HepG2 (cell line): ENCODE measurements around the gene CDH11. TPM values are rescaled to one million over a fixed set of nuclear protein-coding genes. Genes with fewer than 3 reads are reported as not detected.

ENCODE experiments used
- ATAC-seq: fragments of 200-7000 bp; cut with Tn5 transposase; 3 replicates; pipeline ENCODE4 v1.9.1; 2020; ENCODE audit warnings: mild to moderate bottlenecking, moderate library complexity
- BruUV-seq: library from RNA; stranded (reverse); fragments of 400-500 nt; replicated peaks from 2 replicates; lab custom pipeline; 2021; lab: Mats Ljungman, UMichigan
- CTCF ChIA-PET: fragments of 300-600 bp; formaldehyde crosslinking; extraction: SDS; loops from one replicate; lab custom pipeline; 2021; ENCODE audit warnings: low total read pairs, inconsistent platforms, low intra/inter-chr PET ratio; lab: Yijun Ruan, JAX
- POLR2A ChIA-PET: fragments of 350-600 bp; sonication (Branson Sonifier 250); formaldehyde crosslinking; loops from one replicate; lab custom pipeline; 2020; ENCODE audit warnings: antibody characterized with exemption, inconsistent platforms; lab: Yijun Ruan, JAX
- DNase-seq: peaks from one replicate; pipeline ENCODE4 v3.0.0-alpha.2; 2015; ENCODE audit warnings: low spot score
- FAIRE-seq: peaks from 3 replicates; lab custom pipeline; 2011; peaks lifted over from hg19 to GRCh38; lab: Jason Lieb, UNC
- H2AFZ ChIP-seq: one replicate; pipeline ENCODE4 v1.6.1; 2011; ENCODE audit warnings: low read length, inconsistent platforms
- H3K27ac ChIP-seq: fragments of 300-600 bp; 3 replicates; pipeline ENCODE4 v1.8.0; 2011; ENCODE audit warnings: mixed run types, mild to moderate bottlenecking, mixed read lengths, low read length, inconsistent platforms; ENCODE audit not compliant: insufficient read depth; ENCODE audit errors: extremely low read length
- H3K27me3 ChIP-seq, 2 experiments: fragments of 200-600 bp in 1 of 2; 2 replicates in 1 of 2; 3 replicates in 1 of 2; pipeline versions ENCODE4 v1.6.0 to v1.8.0; 2011; ENCODE audit warnings: low read length in 2 of 2, mild to moderate bottlenecking in 2 of 2, moderate library complexity in 2 of 2, inconsistent platforms in 1 of 2; ENCODE audit not compliant: insufficient read depth in 2 of 2, control insufficient read depth in 1 of 2
- H3K36me3 ChIP-seq, 2 experiments: fragments of 200-600 bp in 1 of 2; replicated peaks in 1 of 2; 2 replicates in 1 of 2; 3 replicates in 1 of 2; pipeline versions ENCODE4 v1.5.1 to v1.8.0; 2011; ENCODE audit warnings: low read length in 2 of 2, inconsistent platforms in 1 of 2; ENCODE audit not compliant: insufficient read depth in 2 of 2, control insufficient read depth in 1 of 2
- H3K4me1 ChIP-seq: 2 replicates; pipeline ENCODE4 v1.5.1; 2012; ENCODE audit warnings: low read length, inconsistent platforms; ENCODE audit not compliant: insufficient read depth
- H3K4me2 ChIP-seq: 2 replicates; pipeline ENCODE4 v1.6.0; 2011; ENCODE audit warnings: low read depth, low read length, inconsistent platforms
- H3K4me3 ChIP-seq, 3 experiments: fragments of 200-600 bp in 1 of 3; sonication (generic), shearing (Covaris generic) in 1 of 3; replicated peaks in 1 of 3; 2 replicates each; pipeline ENCODE4 v1.5.1; 2011 to 2016; ENCODE audit warnings: low read length in 3 of 3, inconsistent platforms in 2 of 3, low read depth in 2 of 3, mild to moderate bottlenecking in 2 of 3, control low read depth in 1 of 3, mixed read lengths in 1 of 3; ENCODE audit not compliant: insufficient read depth in 1 of 3
- H3K79me2 ChIP-seq: one replicate; pipeline ENCODE4 v1.6.1; 2011; ENCODE audit warnings: low read length, inconsistent platforms; ENCODE audit not compliant: insufficient read depth
- H3K9ac ChIP-seq: 2 replicates; pipeline ENCODE4 v1.6.0; 2011; ENCODE audit warnings: mild to moderate bottlenecking, low read depth, low read length, inconsistent platforms; ENCODE audit not compliant: insufficient read depth
- H3K9me3 ChIP-seq: 2 replicates; pipeline ENCODE4 v1.5.1; 2012; ENCODE audit warnings: mild to moderate bottlenecking, low read length
- H4K20me1 ChIP-seq: 2 replicates; pipeline ENCODE4 v1.6.0; 2011; ENCODE audit warnings: inconsistent platforms, mild to moderate bottlenecking, low read length, moderate library complexity; ENCODE audit not compliant: insufficient read depth
- AGO1 ChIP-seq: fragments of 200-400 bp; formaldehyde crosslinking; IDR thresholded peaks from 2 replicates; pipeline ENCODE4 v1.6.1; 2017; ENCODE audit warnings: mild to moderate bottlenecking, low read depth, low read length, moderate library complexity; ENCODE audit not compliant: poor library complexity, severe bottlenecking
- ATF7-NPFF ChIP-seq: sonication (generic); formaldehyde crosslinking; IDR thresholded peaks from 2 replicates; pipeline ENCODE4 v1.8.1; 2023; ENCODE audit warnings: mild to moderate bottlenecking, low read depth, missing genetic modification reagents, moderate library complexity
- BRD4 ChIP-seq: sonication (generic); formaldehyde crosslinking; IDR thresholded peaks from 2 replicates; pipeline ENCODE4 v1.4.0; 2020; ENCODE audit warnings: missing genetic modification reagents
- ETS1 ChIP-seq: sonication (generic); formaldehyde crosslinking; IDR thresholded peaks from 2 replicates; pipeline ENCODE4 v1.4.0; 2020; ENCODE audit warnings: missing genetic modification reagents
- FOXO4 ChIP-seq: sonication (generic); formaldehyde crosslinking; conservative IDR thresholded peaks from 2 replicates; pipeline ENCODE4 v1.8.1; 2023; ENCODE audit warnings: missing genetic modification reagents
- GPN1 ChIP-seq: sonication (generic); formaldehyde crosslinking; IDR thresholded peaks from 2 replicates; pipeline ENCODE4 v1.5.1; 2020; ENCODE audit warnings: missing genetic modification reagents, borderline replicate concordance
- HIVEP1 ChIP-seq: sonication (generic); formaldehyde crosslinking; IDR thresholded peaks from 2 replicates; pipeline ENCODE4 v1.4.0; 2020; ENCODE audit warnings: mild to moderate bottlenecking, missing genetic modification reagents
- KDM5B ChIP-seq: sonication (generic); formaldehyde crosslinking; IDR thresholded peaks from 2 replicates; pipeline ENCODE4 v1.4.0; 2020; ENCODE audit warnings: missing genetic modification reagents, mild to moderate bottlenecking, borderline replicate concordance
- KLF13 ChIP-seq: sonication (generic); formaldehyde crosslinking; IDR thresholded peaks from 2 replicates; pipeline ENCODE4 v1.4.0; 2020; ENCODE audit warnings: mild to moderate bottlenecking, missing genetic modification reagents
- PCBP2 ChIP-seq: fragments of 200-400 bp; formaldehyde crosslinking; optimal IDR thresholded peaks from 2 replicates; pipeline ENCODE3; 2018; ENCODE audit warnings: low read length, low read depth; ENCODE audit not compliant: poor library complexity, severe bottlenecking
- RORA ChIP-seq: sonication (generic); formaldehyde crosslinking; IDR thresholded peaks from 2 replicates; pipeline ENCODE4 v1.5.0; 2020; ENCODE audit warnings: mild to moderate bottlenecking, missing genetic modification reagents, moderate library complexity
- TBL1XR1 ChIP-seq: fragments of 150-350 bp; IDR thresholded peaks from 2 replicates; pipeline ENCODE4 v1.6.1; 2014; ENCODE audit warnings: borderline replicate concordance, low read length; ENCODE audit not compliant: partially characterized antibody
- U2AF1 ChIP-seq: fragments of 200-400 bp; formaldehyde crosslinking; optimal IDR thresholded peaks from 2 replicates; pipeline ENCODE3; 2017; ENCODE audit warnings: mild to moderate bottlenecking, low read depth, low read length
- ZC3H4 ChIP-seq: sonication (generic); formaldehyde crosslinking; IDR thresholded peaks from 2 replicates; pipeline ENCODE4 v1.4.0; 2020; ENCODE audit warnings: missing genetic modification reagents, borderline replicate concordance
- ZFYVE20 ChIP-seq: sonication (generic); formaldehyde crosslinking; IDR thresholded peaks from 2 replicates; pipeline ENCODE4 v1.8.0; 2023; ENCODE audit warnings: low read depth, mild to moderate bottlenecking, moderate library complexity, missing genetic modification reagents, borderline replicate concordance
- ZIK1 ChIP-seq: sonication (generic); formaldehyde crosslinking; IDR thresholded peaks from 2 replicates; pipeline ENCODE4 v1.5.0; 2020; ENCODE audit warnings: mild to moderate bottlenecking, low read depth, missing genetic modification reagents, borderline replicate concordance
- ZNF292 ChIP-seq: sonication (generic); formaldehyde crosslinking; IDR thresholded peaks from 2 replicates; pipeline ENCODE4 v1.8.1; 2022; ENCODE audit warnings: mild to moderate bottlenecking, low read depth, missing genetic modification reagents, borderline replicate concordance
- ZNF567 ChIP-seq: sonication (generic); formaldehyde crosslinking; IDR thresholded peaks from 2 replicates; pipeline ENCODE4 v1.8.1; 2023; ENCODE audit warnings: mild to moderate bottlenecking, missing genetic modification reagents, borderline replicate concordance
- WGBS: methylation state at CpG from one replicate; pipeline ENCODE4 v1.1.6; 2017; ENCODE audit warnings: low lambda C conversion rate; 5-methylcytosine and 5-hydroxymethylcytosine counted together
- in situ Hi-C: cut with HindIII; loops from 2 replicates; pipeline ENCODE4 v1.10.0; 2017; ENCODE audit warnings: low pct_unique_long_range_greater_than_20kb; ENCODE audit not compliant: extremely low pct_ligation_motif_present
- intact Hi-C: fragments of 100-400 bp; cut with micrococcal nuclease; formaldehyde crosslinking; loops from one replicate; pipeline ENCODE4 v1.10.0; 2022; ENCODE audit not compliant: unreplicated experiment
- polyA plus RNA-seq, 8 experiments: library from polyadenylated mRNA; depleted of rRNA in 3 of 8; stranded (reverse) in 7 of 8; unstranded in 1 of 8; fragments of >200 nt; fragmentation: Illumina TruSeq in 4 of 8; extraction: Trizol in 4 of 8; gene quantifications; 2 replicates each; pipeline versions ENCODE4 v1.2.1 to v1.2.3, GENCODE V29; 2011 to 2016; ENCODE audit warnings: low read depth in 4 of 8, missing spikeins in 1 of 8, mixed read lengths in 1 of 8; ENCODE audit not compliant: insufficient read depth in 1 of 8
- total RNA-seq, 5 experiments: library from RNA; depleted of rRNA; stranded (reverse); fragments of >200 nt; fragmentation: Illumina TruSeq; extraction: Trizol; gene quantifications; 2 replicates each; pipeline ENCODE4 v1.2.3, GENCODE V29; 2016; ENCODE audit warnings: low read depth in 1 of 5
- TF ChIP-seq, protein P1 (sequence below): sonication (generic); formaldehyde crosslinking; IDR thresholded peaks from 2 replicates; pipeline ENCODE4 v1.4.0; 2020; ENCODE audit warnings: mild to moderate bottlenecking, missing genetic modification reagents

CDH11 gene
- total and polyA plus RNA-seq, 2 of the 13 experiments (the other 11 are each of a cell fraction or from before 2014, with no cell fraction given): not detected

GRCh38 chr16:65023802-65024201 lies 98.1 kb downstream of the CDH11 start (continued):
- TF ChIP-seq ETS1 (no peak), ZC3H4 (CRISPR knock-in tag) (no peak), GPN1 (CRISPR knock-in tag) (no peak), KDM5B (CRISPR knock-in tag) (no peak), RORA (no peak), ZNF567 (CRISPR knock-in tag) (no peak), PCBP2 (no peak), TBL1XR1 (no peak), AGO1 (no peak), ATF7-NPFF (no peak), ZNF292 (CRISPR knock-in tag) (no peak)

DNA sequence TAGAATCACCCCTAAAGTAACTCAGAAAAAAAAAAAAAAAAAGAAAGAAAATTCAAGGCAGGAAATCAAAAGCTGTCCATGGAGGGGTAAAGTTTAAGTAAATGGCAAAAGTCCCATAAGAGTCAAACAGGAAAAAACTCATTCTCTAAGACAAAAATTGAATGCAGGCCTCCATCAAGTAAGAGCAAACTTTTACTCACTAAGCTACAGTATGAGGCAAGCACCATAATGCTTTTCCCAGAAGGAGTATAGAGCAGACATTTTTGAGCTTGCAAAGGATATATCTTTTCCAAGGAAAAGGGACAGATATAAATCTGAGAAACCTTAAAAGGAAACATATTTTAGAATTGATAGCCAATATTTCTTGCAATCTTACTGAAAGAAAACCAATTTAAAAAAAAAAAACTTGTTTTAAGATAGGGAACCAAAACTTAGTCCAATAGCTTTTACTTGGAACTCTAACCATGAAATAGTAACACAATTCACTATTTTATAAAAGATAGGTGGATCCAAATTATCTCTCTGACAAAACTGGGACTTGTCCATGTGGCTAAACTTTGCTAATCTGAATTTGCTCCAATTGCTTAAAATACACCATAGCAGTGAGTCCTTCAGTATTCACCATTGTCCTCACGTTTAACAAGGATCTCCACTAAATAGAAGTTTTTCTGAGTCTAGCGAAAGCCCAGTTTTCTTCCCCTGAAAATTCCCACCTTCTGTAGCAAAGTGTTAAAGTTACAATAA lies 99.8 kb downstream of the CDH11 start:
- in situ Hi-C loops: no loop called here
- Histone ChIP-seq H3K27ac (no peak overlapping the region), H3K36me3 (no peaks in the 10 kb centered on the region), H2AFZ (no peak overlapping the region), H3K4me1 (no peaks in the 10 kb centered on the region), H3K9ac (no peak overlapping the region), H3K4me2 (no peak overlapping the region), H3K4me3 (no peak overlapping the region), H3K27me3 (no peaks in the 10 kb centered on the region), H4K20me1 (no peaks in the 10 kb centered on the region), H3K79me2 (no peaks in the 10 kb centered on the region), H3K9me3 (peaks cover 88% of the 10 kb centered on the region)
- FAIRE-seq (no peak), ATAC-seq (no peak), DNase-seq (no peak)
- WGBS: 20% methylated on average over 2 of the region's 2 CpGs
- no TSS peak for BruUV-seq
- intact Hi-C loops: no loop called here
- POLR2A ChIA-PET: no interaction called here
- CTCF ChIA-PET: no interaction called here
- no peak for TF ChIP-seq BRD4 (CRISPR knock-in tag)
- no peak for TF ChIP-seq ZIK1 (CRISPR knock-in tag)
- TF ChIP-seq FOXO4 (CRISPR knock-in tag): no peak
- no peak for TF ChIP-seq KLF13 (CRISPR knock-in tag)
- no peak for TF ChIP-seq ZFYVE20 (CRISPR knock-in tag)
- TF ChIP-seq, protein P1, sequence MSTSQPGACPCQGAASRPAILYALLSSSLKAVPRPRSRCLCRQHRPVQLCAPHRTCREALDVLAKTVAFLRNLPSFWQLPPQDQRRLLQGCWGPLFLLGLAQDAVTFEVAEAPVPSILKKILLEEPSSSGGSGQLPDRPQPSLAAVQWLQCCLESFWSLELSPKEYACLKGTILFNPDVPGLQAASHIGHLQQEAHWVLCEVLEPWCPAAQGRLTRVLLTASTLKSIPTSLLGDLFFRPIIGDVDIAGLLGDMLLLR (CRISPR knock-in tag): no peak
- TF ChIP-seq U2AF1: no peak
- no peak for TF ChIP-seq HIVEP1 (CRISPR knock-in tag)
